Gastrocnemius medialis (tissue), 4 donors: ENCODE measurements around the gene CLUH. TPM values are rescaled to one million over a fixed set of nuclear protein-coding genes. Genes with fewer than 3 reads are reported as not detected.
"Not testable (repeated sequence)": the region's sequence is repeated elsewhere in the genome, so short reads cannot be mapped to it uniquely, and the experiment has no call there.

Experiments used
- ATAC-seq, 2 donors: fragments of 150-250 bp; one replicate each; pipeline ENCODE4 v1.9.1; 2016
- DNase-seq, 2 donors: peaks; one replicate each; pipeline ENCODE4 v3.0.0-alpha.2; 2019
- H3K27ac ChIP-seq, 4 donors: fragments of 200-600 bp; sonication (generic); 1 replicate in 1 of 4; 2 replicates in 3 of 4; pipeline ENCODE4 v1.5.1; 2016 to 2018; ENCODE audit warnings: mild to moderate bottlenecking in 2 of 4, moderate library complexity in 1 of 4
- H3K27me3 ChIP-seq, 3 donors: fragments of 200-600 bp; sonication (generic) in 2 of 3; 1 replicate in 1 of 3; 2 replicates in 2 of 3; pipeline versions ENCODE4 v1.5.1 to v1.6.0; 2016 to 2019; ENCODE audit warnings: mild to moderate bottlenecking in 1 of 3, moderate library complexity in 1 of 3
- H3K36me3 ChIP-seq, 2 donors: fragments of 200-600 bp; sonication (generic) in 1 of 2; one replicate each; pipeline ENCODE4 v1.5.1; 2017 to 2018
- H3K4me1 ChIP-seq, 2 donors: fragments of 200-600 bp; sonication (generic) in 1 of 2; one replicate each; pipeline ENCODE4 v1.5.1; 2016 to 2017; ENCODE audit warnings: mild to moderate bottlenecking in 2 of 2
- H3K4me3 ChIP-seq, 4 donors: fragments of 200-600 bp; sonication (generic) in 3 of 4; 1 replicate in 1 of 4; 2 replicates in 3 of 4; pipeline ENCODE4 v1.5.1; 2016 to 2019; ENCODE audit warnings: mild to moderate bottlenecking in 2 of 4
- H3K9me3 ChIP-seq, 3 donors: fragments of 200-600 bp; sonication (generic) in 2 of 3; 1 replicate in 1 of 3; 2 replicates in 2 of 3; pipeline ENCODE4 v1.5.1; 2016 to 2019
- POLR2A ChIP-seq, 2 donors: fragments of 450-650 bp; IDR thresholded peaks; one replicate each; pipeline ENCODE4 v1.6.1; 2017; ENCODE audit warnings: antibody characterized with exemption in 2 of 2, mild to moderate bottlenecking in 2 of 2, moderate library complexity in 2 of 2
- in situ Hi-C, 4 donors: fragments of 200-750 bp; cut with MboI; loops; one replicate each; pipeline versions ENCODE4 v1.15.0 to v1.8.0; 2017; ENCODE audit warnings: low sequenced_read_pairs in 4 of 4
- intact Hi-C: fragments of 100-400 bp; cut with DNase I; formaldehyde crosslinking; loops from one replicate; pipeline ENCODE4 v1.15.1; 2023; ENCODE audit warnings: low total_unique reads
- total RNA-seq, 4 donors: library from RNA; depleted of rRNA; stranded (reverse); fragments of >200 nt; gene quantifications; one replicate each; pipeline versions ENCODE4 v1.1.0 to v1.2.3, GENCODE V29; 2016
- TF ChIP-seq, protein P1 (sequence below), 5 experiments: fragments of 450-650 bp in 3 of 5; fragments of 200-600 bp in 2 of 5; sonication (generic) in 2 of 5; IDR thresholded peaks in 4 of 5; conservative IDR thresholded peaks in 1 of 5; 1 replicate in 4 of 5; 2 replicates in 1 of 5; pipeline ENCODE4 v1.5.1; 2016 to 2019; ENCODE audit warnings: antibody characterized with exemption in 5 of 5, mild to moderate bottlenecking in 3 of 5, moderate library complexity in 3 of 5

Gene CLUH
- total RNA-seq, 4 donors from 2014 or later = 104 to 286 (median 211) TPM

DNA sequence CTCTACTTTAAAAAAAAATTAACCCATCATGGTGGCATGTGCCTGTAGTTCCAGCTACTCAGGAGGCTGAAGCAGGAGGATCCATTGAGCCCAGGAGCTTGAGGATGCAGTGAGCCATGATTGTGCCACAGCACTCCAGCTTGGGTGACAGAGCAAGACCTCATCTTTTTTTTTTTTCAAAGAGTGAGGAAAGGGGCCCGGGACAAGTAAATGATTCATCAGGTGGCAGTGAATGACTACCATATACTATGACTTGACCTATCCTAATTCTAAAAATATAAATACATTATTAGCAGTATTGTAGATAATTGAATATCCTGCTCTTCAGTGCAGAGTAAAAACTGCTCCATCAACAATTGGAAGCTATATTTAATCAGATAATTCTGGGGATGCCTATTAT is 55.3 kb downstream of the CLUH start:
- H3K4me1 ChIP-seq = peaks cover 17 to 43% of the 10 kb centered on the region in 2 donors
- intact Hi-C loops = no loop called here
- H3K9me3 ChIP-seq = no peaks in the 10 kb centered on the region
- H3K27me3 ChIP-seq = no peaks in the 10 kb centered on the region
- no peaks in the 10 kb centered on the region for H3K36me3 ChIP-seq
- H3K27ac ChIP-seq = peak overlapping the region; percentile 51 to 69 (median 58)
- no peak for TF ChIP-seq POLR2A (IDR thresholded peaks at IDR 0.05)
- TF ChIP-seq, protein P1, sequence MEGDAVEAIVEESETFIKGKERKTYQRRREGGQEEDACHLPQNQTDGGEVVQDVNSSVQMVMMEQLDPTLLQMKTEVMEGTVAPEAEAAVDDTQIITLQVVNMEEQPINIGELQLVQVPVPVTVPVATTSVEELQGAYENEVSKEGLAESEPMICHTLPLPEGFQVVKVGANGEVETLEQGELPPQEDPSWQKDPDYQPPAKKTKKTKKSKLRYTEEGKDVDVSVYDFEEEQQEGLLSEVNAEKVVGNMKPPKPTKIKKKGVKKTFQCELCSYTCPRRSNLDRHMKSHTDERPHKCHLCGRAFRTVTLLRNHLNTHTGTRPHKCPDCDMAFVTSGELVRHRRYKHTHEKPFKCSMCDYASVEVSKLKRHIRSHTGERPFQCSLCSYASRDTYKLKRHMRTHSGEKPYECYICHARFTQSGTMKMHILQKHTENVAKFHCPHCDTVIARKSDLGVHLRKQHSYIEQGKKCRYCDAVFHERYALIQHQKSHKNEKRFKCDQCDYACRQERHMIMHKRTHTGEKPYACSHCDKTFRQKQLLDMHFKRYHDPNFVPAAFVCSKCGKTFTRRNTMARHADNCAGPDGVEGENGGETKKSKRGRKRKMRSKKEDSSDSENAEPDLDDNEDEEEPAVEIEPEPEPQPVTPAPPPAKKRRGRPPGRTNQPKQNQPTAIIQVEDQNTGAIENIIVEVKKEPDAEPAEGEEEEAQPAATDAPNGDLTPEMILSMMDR (IDR thresholded peaks at IDR 0.05 in 4 of 5, conservative IDR thresholded peaks at IDR 0.05 in 1 of 5) = no peak
- DNase-seq = no peak
- peak; percentile 67 to 78 for ATAC-seq
- no peak overlapping the region for H3K4me3 ChIP-seq
- in situ Hi-C loops = no loop called here

GRCh38 chr17:2655546-2655945 is 56.0 kb downstream of the CLUH start:
- Histone ChIP-seq H3K36me3 (no peaks in the 10 kb centered on the region), H3K4me3 (no peak overlapping the region)
- ATAC-seq = no peak

GRCh38 chr17:2652911-2653310 is 58.7 kb downstream of the CLUH start:
- in situ Hi-C loops, H3K4me3 ChIP-seq, H3K27ac ChIP-seq, intact Hi-C loops, H3K36me3 ChIP-seq, H3K9me3 ChIP-seq, H3K27me3 ChIP-seq, ATAC-seq, DNase-seq: not testable (repeated sequence)
- peaks cover 10 to 30% of the 10 kb centered on the region in 2 donors for H3K4me1 ChIP-seq

More at GRCh38 chr17:2655546-2655945, 56.0 kb downstream of the CLUH start:
- Histone ChIP-seq H3K9me3 (no peaks in the 10 kb centered on the region), H3K27ac (peak overlapping the region; percentile 51 to 69 (median 58)), H3K4me1 (peaks cover 17 to 48% of the 10 kb centered on the region in 2 donors), H3K27me3 (no peaks in the 10 kb centered on the region)
- intact Hi-C loops = no loop called here
- TF ChIP-seq POLR2A (IDR thresholded peaks at IDR 0.05) = no peak
- TF ChIP-seq, protein P1 (IDR thresholded peaks at IDR 0.05 in 4 of 5, conservative IDR thresholded peaks at IDR 0.05 in 1 of 5) = no peak
- DNase-seq = no peak
- in situ Hi-C loops = no loop called here

DNA sequence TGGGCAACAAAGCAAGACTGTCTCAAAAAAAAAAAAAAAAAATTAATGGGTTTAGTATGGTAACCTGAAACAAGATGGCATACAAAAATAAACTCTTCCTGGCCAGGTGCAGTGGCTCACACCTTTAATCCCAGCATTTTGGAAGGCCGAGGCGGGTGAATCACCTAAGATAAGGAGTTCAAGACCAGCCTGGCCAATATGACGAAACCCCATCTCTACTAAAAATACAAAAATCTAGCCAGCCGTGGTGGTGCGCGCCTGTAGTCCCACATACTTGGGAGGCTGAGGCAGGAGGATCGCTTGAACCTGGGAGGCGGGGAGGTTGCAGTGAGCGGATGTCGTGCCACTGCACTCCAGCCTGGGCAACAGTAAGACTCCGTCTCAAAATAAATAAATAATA is 62.4 kb downstream of the CLUH start:
- no peak for DNase-seq
- no peak overlapping the region for H3K4me3 ChIP-seq
- H3K27me3 ChIP-seq = no peaks in the 10 kb centered on the region
- TF ChIP-seq, protein P1 (IDR thresholded peaks at IDR 0.05 in 4 of 5, conservative IDR thresholded peaks at IDR 0.05 in 1 of 5) = no peak
- TF ChIP-seq POLR2A (IDR thresholded peaks at IDR 0.05) = no peak
- no peaks in the 10 kb centered on the region for H3K9me3 ChIP-seq
- no peak overlapping the region for H3K27ac ChIP-seq
- H3K4me1 ChIP-seq = peaks cover 0 to 6% of the 10 kb centered on the region in 2 donors
- no peaks in the 10 kb centered on the region for H3K36me3 ChIP-seq
- intact Hi-C loops (no loop called here), in situ Hi-C loops (no loop called here)
- no peak for ATAC-seq

DNA sequence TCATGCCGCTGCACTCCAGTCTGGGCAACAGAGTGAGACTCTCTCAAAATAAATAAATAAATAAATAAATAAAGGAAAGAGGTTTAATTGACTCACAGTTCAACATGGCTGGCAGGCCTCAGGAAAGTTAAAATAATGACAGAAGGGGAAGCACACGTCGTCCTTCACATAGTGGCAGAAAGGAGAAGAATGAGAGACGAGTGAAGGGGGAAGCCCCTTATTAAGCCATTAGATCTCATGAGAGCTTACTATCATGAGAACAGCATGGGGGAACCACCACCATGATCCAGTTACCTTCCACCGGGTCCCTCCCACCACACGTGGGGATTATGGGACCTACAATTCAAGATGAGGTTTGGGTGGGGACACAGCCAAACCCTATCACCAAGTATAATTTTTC is 63.6 kb downstream of the CLUH start:
- Histone ChIP-seq H3K4me1 (peaks cover 0 to 6% of the 10 kb centered on the region in 2 donors), H3K27ac (peak overlapping the region in 1 of 4 donors; percentile 26), H3K36me3 (no peaks in the 10 kb centered on the region), H3K4me3 (no peak overlapping the region), H3K9me3 (no peaks in the 10 kb centered on the region), H3K27me3 (no peaks in the 10 kb centered on the region)
- intact Hi-C loops (no loop called here), in situ Hi-C loops (no loop called here)
- DNase-seq (no peak), ATAC-seq (no peak)
- TF ChIP-seq, protein P1 (IDR thresholded peaks at IDR 0.05 in 4 of 5, conservative IDR thresholded peaks at IDR 0.05 in 1 of 5) = no peak
- TF ChIP-seq POLR2A (IDR thresholded peaks at IDR 0.05) = no peak
